SK-N-SH treated with all-trans-retinoic acid at 6 μM for 48 hours (cell line): ENCODE measurements around the gene C2CD4C.

Experiments
- CSRNP3 ChIP-seq: fragments of 250-450 bp; sonication (Bioruptor Pico); IDR thresholded peaks from 2 replicates; pipeline ENCODE4 v1.5.1; 2021; ENCODE audit warnings: mild to moderate bottlenecking, moderate library complexity
- ISL1 ChIP-seq: fragments of 250-450 bp; sonication (Bioruptor Pico); IDR thresholded peaks from 2 replicates; pipeline ENCODE4 v2.1.2; 2022; ENCODE audit warnings: mild to moderate bottlenecking, moderate library complexity
- PATZ1 ChIP-seq: fragments of 250-450 bp; sonication (Bioruptor Pico); IDR thresholded peaks from 2 replicates; pipeline ENCODE4 v1.8.0; 2020; ENCODE audit warnings: mild to moderate bottlenecking, moderate library complexity, borderline replicate concordance
- PPARA ChIP-seq: fragments of 250-450 bp; sonication (Bioruptor Pico); IDR thresholded peaks from 2 replicates; pipeline ENCODE4 v1.5.0; 2020; ENCODE audit warnings: mild to moderate bottlenecking, borderline replicate concordance
- RARB ChIP-seq: fragments of 250-450 bp; sonication (Bioruptor Pico); IDR thresholded peaks from 2 replicates; pipeline ENCODE4 v1.8.0; 2021; ENCODE audit warnings: mild to moderate bottlenecking, moderate library complexity
- TOX ChIP-seq: fragments of 250-450 bp; sonication (Bioruptor Pico); IDR thresholded peaks from 2 replicates; pipeline ENCODE4 v1.8.0; 2021; ENCODE audit warnings: mild to moderate bottlenecking, moderate library complexity, borderline replicate concordance
- ZFP3 ChIP-seq: fragments of 250-450 bp; sonication (Bioruptor Pico); IDR thresholded peaks from 2 replicates; pipeline ENCODE4 v1.5.0; 2020; ENCODE audit warnings: mild to moderate bottlenecking, moderate library complexity
- TF ChIP-seq, protein P1 (sequence below): fragments of 250-450 bp; sonication (Bioruptor Pico); IDR thresholded peaks from 2 replicates; pipeline ENCODE4 v1.5.1; 2020; ENCODE audit warnings: low read depth, mild to moderate bottlenecking, moderate library complexity
- TF ChIP-seq, protein P2 (sequence below): fragments of 250-450 bp; sonication (Bioruptor Pico); IDR thresholded peaks from 2 replicates; pipeline ENCODE4 v1.5.0; 2020; ENCODE audit warnings: mild to moderate bottlenecking, moderate library complexity

GRCh38 chr19:398719-399118 is 10.2 kb downstream of the C2CD4C start:
- TF ChIP-seq RARB (CRISPR knock-in tag) (no peak), TOX (CRISPR knock-in tag) (no peak), PPARA (CRISPR knock-in tag) (no peak), PATZ1 (no peak), CSRNP3 (CRISPR knock-in tag) (no peak), ZFP3 (no peak), ISL1 (CRISPR knock-in tag) (no peak)
- TF ChIP-seq, protein P1, sequence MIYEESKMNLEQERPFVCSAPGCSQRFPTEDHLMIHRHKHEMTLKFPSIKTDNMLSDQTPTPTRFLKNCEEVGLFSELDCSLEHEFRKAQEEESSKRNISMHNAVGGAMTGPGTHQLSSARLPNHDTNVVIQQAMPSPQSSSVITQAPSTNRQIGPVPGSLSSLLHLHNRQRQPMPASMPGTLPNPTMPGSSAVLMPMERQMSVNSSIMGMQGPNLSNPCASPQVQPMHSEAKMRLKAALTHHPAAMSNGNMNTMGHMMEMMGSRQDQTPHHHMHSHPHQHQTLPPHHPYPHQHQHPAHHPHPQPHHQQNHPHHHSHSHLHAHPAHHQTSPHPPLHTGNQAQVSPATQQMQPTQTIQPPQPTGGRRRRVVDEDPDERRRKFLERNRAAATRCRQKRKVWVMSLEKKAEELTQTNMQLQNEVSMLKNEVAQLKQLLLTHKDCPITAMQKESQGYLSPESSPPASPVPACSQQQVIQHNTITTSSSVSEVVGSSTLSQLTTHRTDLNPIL (CRISPR knock-in tag) = no peak
- TF ChIP-seq, protein P2, sequence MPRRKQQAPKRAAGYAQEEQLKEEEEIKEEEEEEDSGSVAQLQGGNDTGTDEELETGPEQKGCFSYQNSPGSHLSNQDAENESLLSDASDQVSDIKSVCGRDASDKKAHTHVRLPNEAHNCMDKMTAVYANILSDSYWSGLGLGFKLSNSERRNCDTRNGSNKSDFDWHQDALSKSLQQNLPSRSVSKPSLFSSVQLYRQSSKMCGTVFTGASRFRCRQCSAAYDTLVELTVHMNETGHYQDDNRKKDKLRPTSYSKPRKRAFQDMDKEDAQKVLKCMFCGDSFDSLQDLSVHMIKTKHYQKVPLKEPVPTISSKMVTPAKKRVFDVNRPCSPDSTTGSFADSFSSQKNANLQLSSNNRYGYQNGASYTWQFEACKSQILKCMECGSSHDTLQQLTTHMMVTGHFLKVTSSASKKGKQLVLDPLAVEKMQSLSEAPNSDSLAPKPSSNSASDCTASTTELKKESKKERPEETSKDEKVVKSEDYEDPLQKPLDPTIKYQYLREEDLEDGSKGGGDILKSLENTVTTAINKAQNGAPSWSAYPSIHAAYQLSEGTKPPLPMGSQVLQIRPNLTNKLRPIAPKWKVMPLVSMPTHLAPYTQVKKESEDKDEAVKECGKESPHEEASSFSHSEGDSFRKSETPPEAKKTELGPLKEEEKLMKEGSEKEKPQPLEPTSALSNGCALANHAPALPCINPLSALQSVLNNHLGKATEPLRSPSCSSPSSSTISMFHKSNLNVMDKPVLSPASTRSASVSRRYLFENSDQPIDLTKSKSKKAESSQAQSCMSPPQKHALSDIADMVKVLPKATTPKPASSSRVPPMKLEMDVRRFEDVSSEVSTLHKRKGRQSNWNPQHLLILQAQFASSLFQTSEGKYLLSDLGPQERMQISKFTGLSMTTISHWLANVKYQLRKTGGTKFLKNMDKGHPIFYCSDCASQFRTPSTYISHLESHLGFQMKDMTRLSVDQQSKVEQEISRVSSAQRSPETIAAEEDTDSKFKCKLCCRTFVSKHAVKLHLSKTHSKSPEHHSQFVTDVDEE (CRISPR knock-in tag) = no peak
